GM12875 (cell line): ENCODE data around the gene AATF.

Experiments used
- H3K4me3 ChIP-seq: one replicate; pipeline ENCODE4 v1.5.1; 2011; ENCODE audit warnings: low read depth, low read length, control low read depth
- CTCF ChIP-seq: IDR thresholded peaks from 2 replicates; pipeline ENCODE4 v1.5.1; 2011; ENCODE audit warnings: low read depth, mild to moderate bottlenecking, control low read depth, inconsistent platforms, low read length, moderate library complexity, borderline replicate concordance; ENCODE audit not compliant: insufficient read depth

The AATF gene

DNA sequence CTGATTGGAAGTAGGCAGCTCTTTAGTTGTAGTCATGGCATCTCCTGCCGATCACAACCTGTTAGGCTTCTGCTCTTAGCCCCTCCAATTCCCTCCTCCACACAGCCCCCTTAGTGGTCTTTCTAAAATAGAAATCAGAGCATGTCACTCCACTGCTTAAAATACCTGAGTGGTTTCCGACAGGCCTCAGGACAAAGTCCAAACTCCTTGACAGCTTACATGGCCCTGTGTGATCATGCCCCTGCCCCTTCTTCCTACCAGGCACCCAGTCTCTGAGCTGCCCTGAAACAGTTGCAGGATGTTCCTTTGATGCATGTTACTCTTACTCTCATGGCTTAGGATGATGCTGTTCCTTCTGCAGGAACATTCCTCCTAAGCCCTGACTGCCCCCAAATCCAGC lies 147.3 kb downstream of the AATF start:
- H3K4me3 ChIP-seq: no peak overlapping the region
- no peak for TF ChIP-seq CTCF

GRCh38 chr17:37097154-37097553 lies 148.4 kb downstream of the AATF start:
- H3K4me3 ChIP-seq: no peak overlapping the region
- no peak for TF ChIP-seq CTCF

DNA sequence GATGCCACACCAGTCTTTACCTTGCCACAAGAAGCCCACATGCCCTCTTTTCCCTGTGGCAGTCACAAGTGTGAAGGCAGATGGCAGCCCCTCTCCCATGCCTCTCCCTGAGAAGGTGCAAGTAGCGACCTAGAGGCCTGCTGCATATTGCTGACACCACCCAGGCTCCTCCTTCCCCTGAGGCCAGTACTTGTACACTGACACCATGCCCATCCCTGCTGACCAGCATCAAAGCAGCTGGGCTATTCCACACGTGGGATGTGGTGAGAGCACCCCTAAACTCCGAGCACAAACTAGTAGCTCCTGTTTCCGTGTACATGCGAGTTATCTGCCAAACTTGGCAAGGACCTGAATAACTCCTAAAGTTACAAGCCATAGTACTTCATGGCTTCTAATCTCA lies 149.4 kb downstream of the AATF start:
- H3K4me3 ChIP-seq: no peak overlapping the region
- TF ChIP-seq CTCF: no peak

GRCh38 chr17:37098910-37099664 lies 150.3 kb downstream of the AATF start:
- TF ChIP-seq CTCF: no peak
- no peak overlapping the region for H3K4me3 ChIP-seq

- H3K4me3 ChIP-seq: no peak overlapping the region
- no peak for TF ChIP-seq CTCF
These were observed 151.5 kb downstream of the AATF start for GRCh38 chr17:37100231-37100630.

GRCh38 chr17:37101306-37101705 lies 152.6 kb downstream of the AATF start:
- TF ChIP-seq CTCF: no peak
- H3K4me3 ChIP-seq: no peak overlapping the region

DNA sequence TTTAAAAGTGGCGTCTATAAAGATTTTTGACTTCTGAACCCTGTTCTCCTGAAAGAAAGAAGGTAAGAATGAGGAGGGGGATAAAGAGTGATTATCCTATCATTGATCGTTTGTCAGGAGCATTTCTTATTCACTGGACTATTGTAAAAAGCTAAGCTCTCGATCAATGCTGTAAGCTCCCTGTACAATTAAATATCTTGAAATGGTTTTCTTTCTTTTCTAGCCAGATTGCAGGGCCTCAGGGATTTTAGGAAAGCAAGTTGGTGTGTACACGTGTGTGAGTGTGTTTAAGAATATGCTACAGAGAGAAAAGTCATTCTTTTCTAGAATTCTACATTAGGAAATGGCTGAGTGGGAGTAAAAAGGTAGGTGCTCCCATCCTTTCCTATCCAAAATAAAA lies 154.5 kb downstream of the AATF start:
- H3K4me3 ChIP-seq: no peak overlapping the region
- no peak for TF ChIP-seq CTCF
